ENCODE data around the gene OASL.

DNA sequence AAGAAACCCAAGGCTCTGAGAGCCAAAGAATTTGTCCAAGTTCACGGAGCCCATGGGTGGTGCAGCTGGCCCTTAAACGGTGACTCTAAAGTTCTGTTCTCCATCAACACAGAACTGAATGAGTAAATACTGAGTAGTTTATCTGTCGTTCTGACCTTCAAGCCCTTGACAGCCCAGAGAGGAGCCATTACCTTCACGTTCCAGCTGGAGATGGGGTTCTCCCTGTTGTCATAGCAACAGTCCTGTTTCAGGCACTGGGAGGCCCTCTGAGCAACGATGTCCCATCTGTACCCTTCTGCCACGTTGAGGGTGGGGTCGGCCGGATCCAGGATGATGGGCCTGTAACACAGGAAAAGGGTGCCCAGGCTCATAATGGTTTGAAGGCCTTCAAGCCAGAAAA, 15.2 kb downstream of the OASL start:
- TF ChIP-seq, protein P1, sequence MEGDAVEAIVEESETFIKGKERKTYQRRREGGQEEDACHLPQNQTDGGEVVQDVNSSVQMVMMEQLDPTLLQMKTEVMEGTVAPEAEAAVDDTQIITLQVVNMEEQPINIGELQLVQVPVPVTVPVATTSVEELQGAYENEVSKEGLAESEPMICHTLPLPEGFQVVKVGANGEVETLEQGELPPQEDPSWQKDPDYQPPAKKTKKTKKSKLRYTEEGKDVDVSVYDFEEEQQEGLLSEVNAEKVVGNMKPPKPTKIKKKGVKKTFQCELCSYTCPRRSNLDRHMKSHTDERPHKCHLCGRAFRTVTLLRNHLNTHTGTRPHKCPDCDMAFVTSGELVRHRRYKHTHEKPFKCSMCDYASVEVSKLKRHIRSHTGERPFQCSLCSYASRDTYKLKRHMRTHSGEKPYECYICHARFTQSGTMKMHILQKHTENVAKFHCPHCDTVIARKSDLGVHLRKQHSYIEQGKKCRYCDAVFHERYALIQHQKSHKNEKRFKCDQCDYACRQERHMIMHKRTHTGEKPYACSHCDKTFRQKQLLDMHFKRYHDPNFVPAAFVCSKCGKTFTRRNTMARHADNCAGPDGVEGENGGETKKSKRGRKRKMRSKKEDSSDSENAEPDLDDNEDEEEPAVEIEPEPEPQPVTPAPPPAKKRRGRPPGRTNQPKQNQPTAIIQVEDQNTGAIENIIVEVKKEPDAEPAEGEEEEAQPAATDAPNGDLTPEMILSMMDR (IDR thresholded peaks at IDR 0.05): no peak
- no peak for TF ChIP-seq ZFX (IDR thresholded peaks at IDR 0.05; ENCODE audit: borderline replicate concordance)

Measured in 22Rv1 (cell line).